Dedifferentiated amniotic fluid mesenchymal stem cell (primary cell): Measurements from ENCODE around the gene MAGEA9.
"Not testable (repeated sequence)": the region's sequence is repeated elsewhere in the genome, so short reads cannot be mapped to it uniquely, and the experiment has no call there.

Experiments used
- DNase-seq: peaks from one replicate; pipeline ENCODE4 v3.0.0-alpha.2; 2016; ENCODE audit errors: extremely low spot score

The MAGEA9 gene

GRCh38 chrX:149807747-149808458 lies 26.2 kb downstream of the MAGEA9 start:
- DNase-seq = no peak

GRCh38 chrX:149818652-149819051 lies 36.9 kb downstream of the MAGEA9 start:
- DNase-seq = no peak

- no peak for DNase-seq
These were observed 37.6 kb downstream of the MAGEA9 start for GRCh38 chrX:149819371-149819770.

- DNase-seq = no peak
These were observed 43.7 kb downstream of the MAGEA9 start for GRCh38 chrX:149825424-149825823.

- DNase-seq = no peak
These were observed 45.5 kb downstream of the MAGEA9 start for GRCh38 chrX:149827254-149827653.

GRCh38 chrX:149829751-149830191 lies 48.0 kb downstream of the MAGEA9 start:
- no peak for DNase-seq

GRCh38 chrX:149830192-149830873 lies 48.6 kb downstream of the MAGEA9 start:
- DNase-seq = no peak

- DNase-seq = no peak
These were observed 49.7 kb downstream of the MAGEA9 start for GRCh38 chrX:149831473-149831872.

GRCh38 chrX:149836728-149837127 lies 55.0 kb downstream of the MAGEA9 start:
- not testable (repeated sequence) for DNase-seq

GRCh38 chrX:149837167-149837566 lies 55.4 kb downstream of the MAGEA9 start:
- no peak for DNase-seq
